Prostate gland (tissue), 2 donors: ENCODE measurements around the gene FGFRL1.

Source experiments
- POLR2AphosphoS5 ChIP-seq: sonication (generic); formaldehyde crosslinking; IDR thresholded peaks from one replicate; pipeline ENCODE4 v1.6.1; 2017; ENCODE audit warnings: antibody characterized with exemption
- TF ChIP-seq, protein P1 (sequence below), 4 experiments: fragments of 200-600 bp in 2 of 4; fragments of 450-650 bp in 2 of 4; sonication (generic) in 2 of 4; IDR thresholded peaks; 1 replicate in 3 of 4; 2 replicates in 1 of 4; pipeline ENCODE4 v1.5.1; 2016 to 2019; ENCODE audit warnings: antibody characterized with exemption in 4 of 4, mild to moderate bottlenecking in 2 of 4, moderate library complexity in 2 of 4

DNA sequence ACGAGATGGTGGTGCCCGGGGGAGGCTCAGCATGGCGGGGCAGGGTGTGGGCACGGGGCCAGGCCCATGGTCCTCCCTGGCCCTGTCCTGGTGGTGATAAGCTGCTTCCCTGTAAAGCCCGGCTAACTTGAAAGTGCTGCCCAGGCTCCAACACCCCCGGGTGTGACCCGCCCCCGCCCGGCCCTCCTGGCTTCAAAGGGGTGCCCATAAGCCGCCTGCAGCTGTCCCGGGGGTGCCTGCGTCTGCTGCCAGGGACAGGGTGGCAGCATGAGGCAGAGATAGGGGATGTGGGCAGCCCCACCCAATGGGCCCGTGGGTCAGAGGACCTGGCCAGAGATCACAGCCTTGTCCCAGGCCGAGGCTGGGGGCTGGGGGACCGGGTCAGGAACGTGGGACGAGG, 18.1 kb downstream of the FGFRL1 start:
- TF ChIP-seq, protein P1, sequence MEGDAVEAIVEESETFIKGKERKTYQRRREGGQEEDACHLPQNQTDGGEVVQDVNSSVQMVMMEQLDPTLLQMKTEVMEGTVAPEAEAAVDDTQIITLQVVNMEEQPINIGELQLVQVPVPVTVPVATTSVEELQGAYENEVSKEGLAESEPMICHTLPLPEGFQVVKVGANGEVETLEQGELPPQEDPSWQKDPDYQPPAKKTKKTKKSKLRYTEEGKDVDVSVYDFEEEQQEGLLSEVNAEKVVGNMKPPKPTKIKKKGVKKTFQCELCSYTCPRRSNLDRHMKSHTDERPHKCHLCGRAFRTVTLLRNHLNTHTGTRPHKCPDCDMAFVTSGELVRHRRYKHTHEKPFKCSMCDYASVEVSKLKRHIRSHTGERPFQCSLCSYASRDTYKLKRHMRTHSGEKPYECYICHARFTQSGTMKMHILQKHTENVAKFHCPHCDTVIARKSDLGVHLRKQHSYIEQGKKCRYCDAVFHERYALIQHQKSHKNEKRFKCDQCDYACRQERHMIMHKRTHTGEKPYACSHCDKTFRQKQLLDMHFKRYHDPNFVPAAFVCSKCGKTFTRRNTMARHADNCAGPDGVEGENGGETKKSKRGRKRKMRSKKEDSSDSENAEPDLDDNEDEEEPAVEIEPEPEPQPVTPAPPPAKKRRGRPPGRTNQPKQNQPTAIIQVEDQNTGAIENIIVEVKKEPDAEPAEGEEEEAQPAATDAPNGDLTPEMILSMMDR (IDR thresholded peaks at IDR 0.05) = no peak
- no peak for TF ChIP-seq POLR2AphosphoS5
